GM18868 (cell line): ENCODE data around the gene ST3GAL3.
A peak's percentile ranks its signal among the peaks of the same experiment; 100 is the strongest.

Source experiments
- ATAC-seq: cut with Tn5 transposase; IDR thresholded peaks from one replicate; pipeline ENCODE4 v1.9.1; 2021; ENCODE audit warnings: mild to moderate bottlenecking, moderate library complexity; ENCODE audit not compliant: unreplicated experiment

ST3GAL3 gene

GRCh38 chr1:43934101-43934985 is 227.0 kb downstream of the ST3GAL3 start:
- ATAC-seq, result peak; percentile 42

GRCh38 chr1:43934986-43935324 is 227.6 kb downstream of the ST3GAL3 start:
- no peak for ATAC-seq

- no peak for ATAC-seq
These were observed 228.5 kb downstream of the ST3GAL3 start for GRCh38 chr1:43935711-43936427.

GRCh38 chr1:43936431-43937151 is 229.3 kb downstream of the ST3GAL3 start:
- no peak for ATAC-seq

GRCh38 chr1:43937179-43937865 is 230.0 kb downstream of the ST3GAL3 start:
- no peak for ATAC-seq

- no peak for ATAC-seq
These were observed 231.0 kb downstream of the ST3GAL3 start for GRCh38 chr1:43938383-43938782.

- ATAC-seq, result no peak
These were observed 231.7 kb downstream of the ST3GAL3 start for GRCh38 chr1:43938892-43939587.

- ATAC-seq, result no peak
These were observed 235.1 kb downstream of the ST3GAL3 start for GRCh38 chr1:43942411-43942810.

- ATAC-seq, result no peak
These were observed 237.5 kb downstream of the ST3GAL3 start for GRCh38 chr1:43944860-43945259.

GRCh38 chr1:43945674-43946235 is 238.4 kb downstream of the ST3GAL3 start:
- ATAC-seq, result no peak

GRCh38 chr1:43946236-43947060 is 239.1 kb downstream of the ST3GAL3 start, which contains the start of gene IPO13:
Gene IPO13, plus strand, starts transcription at chr1:43946950. Its CDS starts 651 bp downstream, at chr1:43947601.
- peak; percentile 90 for ATAC-seq

GRCh38 chr1:43947061-43947873 is 239.9 kb downstream of the ST3GAL3 start:
- ATAC-seq, result no peak

- ATAC-seq, result no peak
These were observed 240.6 kb downstream of the ST3GAL3 start for GRCh38 chr1:43947874-43948437.

GRCh38 chr1:43949678-43950077 is 242.3 kb downstream of the ST3GAL3 start:
- ATAC-seq, result no peak

GRCh38 chr1:43951021-43951985 is 244.0 kb downstream of the ST3GAL3 start:
- ATAC-seq, result no peak

- ATAC-seq, result no peak
These were observed 245.5 kb downstream of the ST3GAL3 start for GRCh38 chr1:43952731-43953346.
